Panc1 (cell line): Measurements from ENCODE around the gene IL36B. TPM values are rescaled to one million over a fixed set of nuclear protein-coding genes. Genes with fewer than 3 reads are reported as not detected.

ENCODE experiments used
- ATAC-seq: fragments of 200-7000 bp; cut with Tn5 transposase; 2 replicates; pipeline ENCODE4 v1.9.1; 2020; ENCODE audit warnings: mild to moderate bottlenecking, moderate library complexity
- BruUV-seq: library from RNA; stranded (reverse); fragments of 400-500 nt; replicated peaks from 2 replicates; lab custom pipeline; 2021; lab: Mats Ljungman, UMichigan
- CTCF ChIA-PET: fragments of 300-600 bp; sonication (Branson Sonifier 250); formaldehyde crosslinking; loops from one replicate; lab custom pipeline; 2022; ENCODE audit warnings: antibody characterized with exemption; lab: Charles Lee
- POLR2A ChIA-PET: fragments of 300-600 bp; sonication (Branson Sonifier 250); formaldehyde crosslinking; loops from one replicate; lab custom pipeline; 2022; ENCODE audit warnings: antibody characterized with exemption; lab: Charles Lee
- DNase-seq: peaks from one replicate; pipeline ENCODE4 v3.0.0-alpha.2; 2010; ENCODE audit warnings: low read depth, low spot score
- H3K27ac ChIP-seq: 2 replicates; pipeline ENCODE4 v1.5.1; 2011; ENCODE audit warnings: mild to moderate bottlenecking, low read length, inconsistent platforms
- H3K27me3 ChIP-seq: fragments of 200-500 bp; sonication (Bioruptor generic); 2 replicates; pipeline ENCODE4 v1.6.0; 2014; ENCODE audit warnings: low read length, inconsistent platforms; ENCODE audit not compliant: control insufficient read depth, insufficient read depth
- H3K36me3 ChIP-seq: fragments of 200-500 bp; sonication (Bioruptor generic); 2 replicates; pipeline ENCODE4 v1.5.1; 2014; ENCODE audit warnings: inconsistent platforms, mild to moderate bottlenecking, low read length, moderate library complexity; ENCODE audit not compliant: control insufficient read depth, insufficient read depth
- H3K4me1 ChIP-seq: 2 replicates; pipeline ENCODE4 v1.5.1; 2011; ENCODE audit warnings: inconsistent platforms, mild to moderate bottlenecking, low read length, moderate library complexity; ENCODE audit not compliant: control insufficient read depth, insufficient read depth
- H3K4me3 ChIP-seq, 2 experiments: 2 replicates each; pipeline ENCODE4 v1.5.1; 2011 to 2012; ENCODE audit warnings: low read depth in 2 of 2, low read length in 2 of 2, mild to moderate bottlenecking in 2 of 2, inconsistent platforms in 1 of 2, moderate library complexity in 1 of 2
- H3K9me3 ChIP-seq: fragments of 200-500 bp; sonication (Bioruptor generic); 2 replicates; pipeline ENCODE4 v1.5.1; 2014; ENCODE audit warnings: low read depth, mild to moderate bottlenecking, inconsistent platforms, low read length, moderate library complexity; ENCODE audit not compliant: control insufficient read depth, insufficient read depth
- CTCF ChIP-seq: fragments of 450-650 bp; IDR thresholded peaks from 2 replicates; pipeline ENCODE4 v1.5.1; 2017; ENCODE audit warnings: mild to moderate bottlenecking
- POLR2AphosphoS5 ChIP-seq: IDR thresholded peaks from 2 replicates; pipeline ENCODE4 v1.6.1; 2012; ENCODE audit warnings: mild to moderate bottlenecking, low read depth, low read length, moderate library complexity
- REST ChIP-seq, 2 experiments: IDR thresholded peaks; 2 replicates each; pipeline ENCODE4 v1.6.1; 2011 to 2012; ENCODE audit warnings: low read depth in 2 of 2, control low read depth in 1 of 2, low read length in 1 of 2, mild to moderate bottlenecking in 1 of 2, moderate library complexity in 1 of 2; ENCODE audit not compliant: insufficient read depth in 1 of 2
- SIN3A ChIP-seq: IDR thresholded peaks from 2 replicates; pipeline ENCODE4 v1.6.1; 2012; ENCODE audit warnings: low read depth, mild to moderate bottlenecking, low read length, moderate library complexity, borderline replicate concordance; ENCODE audit not compliant: insufficient read depth
- TCF7L2 ChIP-seq: IDR thresholded peaks from 2 replicates; pipeline ENCODE4 v1.6.1; 2011; ENCODE audit warnings: mild to moderate bottlenecking, low read depth, low read length, inconsistent platforms
- in situ Hi-C: cut with HindIII; loops from 2 replicates; pipeline ENCODE4 v1.10.0; 2016; ENCODE audit warnings: low sequenced_read_pairs, low pct_unique_long_range_greater_than_20kb
- intact Hi-C: fragments of 100-400 bp; cut with micrococcal nuclease; formaldehyde crosslinking; loops from one replicate; pipeline ENCODE4 v1.10.0; 2022; ENCODE audit not compliant: unreplicated experiment
- total RNA-seq: library from RNA; stranded (reverse); gene quantifications from one replicate; pipeline ENCODE4 v1.2.1, GENCODE V29; 2021; ENCODE audit not compliant: unreplicated experiment

The IL36B gene
- total RNA-seq, 1 experiment from 2014 or later = not detected

DNA sequence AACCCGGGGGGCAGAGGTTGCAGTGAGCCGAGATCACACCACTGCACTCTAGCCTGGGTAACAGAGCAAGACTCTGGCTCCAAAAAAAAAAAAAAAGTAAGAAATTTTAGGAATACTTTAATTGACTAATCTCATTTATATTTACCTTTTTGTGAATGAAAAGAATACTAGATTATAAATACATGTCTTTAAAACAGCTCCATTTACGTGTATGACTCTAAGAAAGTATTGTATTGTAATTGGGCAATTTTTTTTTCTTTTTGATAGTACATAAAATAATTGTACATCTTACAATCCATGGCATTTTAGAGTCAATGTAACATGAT is 39.4 kb downstream of the IL36B start:
- no peaks in the 10 kb centered on the region for H3K36me3 ChIP-seq

GRCh38 chr2:113012436-113013335 is 40.0 kb downstream of the IL36B start:
- intact Hi-C loops = no loop called here
- in situ Hi-C loops = no loop called here
- no TSS peak for BruUV-seq
- Histone ChIP-seq H3K4me1 (no peaks in the 10 kb centered on the region), H3K9me3 (no peaks in the 10 kb centered on the region), H3K4me3 (no peak overlapping the region), H3K27ac (no peak overlapping the region), H3K36me3 (no peaks in the 10 kb centered on the region), H3K27me3 (no peaks in the 10 kb centered on the region)
- TF ChIP-seq POLR2AphosphoS5 = no peak
- TF ChIP-seq SIN3A = no peak
- no peak for TF ChIP-seq REST (IDR thresholded peaks at IDR 0.05; ENCODE audit: insufficient read depth in 1 of 2, low read depth in 2 of 2, low read length in 1 of 2)
- no peak for TF ChIP-seq CTCF
- TF ChIP-seq TCF7L2 = no peak
- CTCF ChIA-PET = no interaction called here
- ATAC-seq = peak; percentile 92
- peak; percentile 32 for DNase-seq
- POLR2A ChIA-PET = no interaction called here

More for the DNA sequence above, 39.4 kb downstream of the IL36B start:
- H3K27me3 ChIP-seq = no peaks in the 10 kb centered on the region
- ChIA-PET CTCF (no interaction called here), POLR2A (no interaction called here)
- in situ Hi-C loops = no loop called here
- no peaks in the 10 kb centered on the region for H3K4me1 ChIP-seq
- no peak overlapping the region for H3K4me3 ChIP-seq
- BruUV-seq = no TSS peak
- H3K27ac ChIP-seq = no peak overlapping the region
- DNase-seq = no peak
- 0 out of 2 replicates have a peak, but pooled peaks have one; percentile 21 for ATAC-seq
- no peak for TF ChIP-seq POLR2AphosphoS5
- TF ChIP-seq REST (IDR thresholded peaks at IDR 0.05; ENCODE audit: insufficient read depth in 1 of 2, low read depth in 2 of 2, low read length in 1 of 2) = no peak
- TF ChIP-seq CTCF = no peak
- TF ChIP-seq SIN3A = no peak
- no peak for TF ChIP-seq TCF7L2
- intact Hi-C loops = no loop called here
- H3K9me3 ChIP-seq = no peaks in the 10 kb centered on the region
